NCI-H460 (cell line): Measurements from ENCODE around the gene ZNF593OS. TPM values are rescaled to one million over a fixed set of nuclear protein-coding genes. Genes with fewer than 3 reads are reported as not detected.

ENCODE experiments used
- DNase-seq: peaks from one replicate; pipeline ENCODE4 v3.0.0-alpha.2; 2016; ENCODE audit warnings: low read depth; ENCODE audit errors: extremely low read depth
- total RNA-seq: library from RNA; depleted of rRNA; stranded (reverse); fragments of >200 nt; shearing (Covaris generic); gene quantifications from 2 replicates; pipeline ENCODE4 v1.2.3, GENCODE V29; 2014

ZNF593OS gene
- total RNA-seq, 1 experiment from 2014 or later, result not detected

DNA sequence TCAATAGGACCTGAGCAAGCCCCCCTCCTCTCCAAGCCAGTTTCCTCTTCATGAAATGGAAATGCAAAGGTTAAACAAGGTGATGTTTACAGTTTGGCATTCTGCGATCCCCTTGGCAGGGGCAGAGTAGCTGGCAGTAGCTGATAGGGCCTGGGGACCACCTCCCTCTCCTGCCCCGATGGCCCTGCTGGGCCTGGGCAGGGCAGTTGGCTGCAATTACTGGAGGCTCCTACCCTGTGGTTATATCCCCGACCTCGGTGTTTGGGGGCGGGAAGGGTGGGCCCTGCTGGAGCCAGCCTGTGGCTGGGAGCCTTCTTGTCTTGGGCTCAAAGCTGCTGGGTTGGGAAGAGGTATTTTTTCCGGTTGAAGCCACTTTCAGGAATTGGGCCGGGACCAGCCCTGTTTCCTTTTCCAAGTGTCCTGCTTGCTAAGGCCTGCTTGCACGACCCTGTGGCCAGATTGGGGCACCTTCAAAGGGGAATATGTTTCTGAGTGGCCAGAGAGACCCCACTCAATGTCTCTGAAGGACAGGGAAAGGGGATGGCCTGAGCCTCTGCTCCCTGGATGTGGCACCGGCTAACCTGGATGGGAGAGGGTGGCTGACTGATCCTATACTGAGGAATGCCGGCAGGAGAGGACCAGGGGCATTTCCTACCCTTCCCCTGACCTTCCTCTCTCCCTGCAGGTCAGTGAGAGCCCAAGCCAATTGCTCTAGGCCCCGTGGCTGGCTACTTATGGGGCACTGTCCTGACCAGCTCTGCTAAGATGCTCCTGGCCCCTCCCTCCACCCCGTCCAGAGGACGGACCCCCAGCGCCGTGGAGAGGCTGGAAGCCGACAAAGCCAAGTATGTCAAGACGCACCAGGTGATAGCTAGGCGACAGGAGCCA is 10.9 kb downstream of the ZNF593OS start:
- no peak for DNase-seq

DNA sequence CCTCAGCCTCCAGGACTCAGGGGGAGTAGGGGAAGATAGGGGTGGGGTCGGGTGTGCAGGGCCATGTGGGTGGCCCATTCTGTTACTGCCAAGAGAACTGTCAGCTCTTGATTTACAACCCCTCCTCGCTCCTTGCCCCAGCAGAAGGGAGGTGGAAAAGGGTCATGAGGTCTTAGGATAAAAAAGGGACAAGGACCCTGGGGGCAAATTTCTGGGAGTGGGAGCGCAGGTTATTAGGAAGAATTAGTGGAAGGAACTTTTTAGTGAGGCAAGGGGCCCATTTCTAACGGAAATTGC is 11.9 kb downstream of the ZNF593OS start:
- DNase-seq, result no peak

DNA sequence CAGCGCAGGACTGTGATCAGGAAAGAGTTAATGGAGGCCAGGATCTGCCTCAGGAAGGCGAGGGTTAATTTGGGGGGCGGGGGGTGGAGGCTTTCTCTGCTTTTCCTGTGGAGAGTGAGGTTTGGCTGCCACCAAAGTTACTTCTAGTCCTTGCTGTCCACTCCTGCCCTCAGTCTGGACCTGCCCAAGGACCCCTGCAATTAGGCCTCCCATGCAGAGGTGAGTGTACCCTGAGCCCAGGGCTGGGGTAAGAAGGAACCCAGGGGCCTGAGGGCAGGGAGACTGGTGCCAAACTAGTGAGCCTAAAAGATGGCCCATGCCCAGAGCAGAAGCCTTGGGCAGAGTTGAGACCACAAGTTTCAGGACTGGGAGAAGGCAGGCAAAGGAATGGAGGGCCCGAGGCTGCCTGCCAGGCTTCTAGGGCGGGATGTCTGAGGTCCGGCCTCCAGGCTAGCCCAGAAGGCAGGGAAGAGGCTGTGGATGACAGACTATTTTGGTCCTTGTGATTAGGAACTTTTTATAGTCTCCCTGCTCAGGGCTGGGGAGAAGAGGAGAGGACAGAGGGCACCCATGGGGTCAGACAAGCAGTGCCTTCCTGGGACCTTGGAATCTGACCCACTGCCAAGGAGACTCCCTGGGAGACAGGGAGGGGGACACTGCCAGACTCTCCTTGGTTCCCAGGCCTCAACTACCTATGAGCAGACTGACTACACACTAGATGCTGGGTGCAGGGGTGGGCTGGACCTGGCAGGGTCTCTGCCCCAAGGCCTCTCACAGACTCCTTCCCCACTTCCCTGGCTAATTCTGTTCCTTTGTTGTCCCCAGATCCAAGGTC is 12.5 kb downstream of the ZNF593OS start, which contains the start of gene FAM110D:
FAM110D (plus strand) TSS at position 172 of the 835 bp plus-strand sequence. CDS start 2,213 bp downstream, outside the sequence.
- DNase-seq, result no peak

DNA sequence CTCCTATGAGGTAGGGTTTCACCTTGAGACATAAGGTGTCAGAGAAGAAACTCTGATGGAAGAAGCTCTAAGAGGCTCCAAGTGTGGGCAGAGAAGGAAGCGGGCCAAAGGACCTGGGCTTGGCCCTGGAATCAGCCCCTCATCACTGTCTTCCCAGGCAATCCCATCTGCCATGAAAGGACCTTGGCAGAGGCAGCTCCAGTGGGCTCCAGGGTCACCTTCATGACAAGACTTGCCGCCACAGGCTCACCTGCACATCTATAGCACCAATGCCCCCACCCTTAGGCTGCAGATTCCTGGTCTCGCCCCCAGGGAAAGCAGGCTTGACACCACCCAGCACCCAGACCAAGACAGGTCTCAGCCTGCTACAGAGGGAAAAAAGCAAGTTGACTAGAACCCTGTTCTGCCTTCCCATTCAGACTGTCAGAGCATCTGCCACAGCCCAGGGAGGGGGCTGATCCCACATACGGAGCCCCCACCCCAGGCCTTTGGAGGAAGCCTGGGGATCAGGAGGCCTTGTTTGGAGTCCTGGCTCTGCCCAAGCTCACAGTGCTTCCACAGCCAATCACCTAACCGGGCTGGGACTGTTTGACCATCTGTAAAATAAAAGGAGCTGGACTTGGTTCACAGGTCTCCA is 13.2 kb downstream of the ZNF593OS start:
- no peak for DNase-seq

DNA sequence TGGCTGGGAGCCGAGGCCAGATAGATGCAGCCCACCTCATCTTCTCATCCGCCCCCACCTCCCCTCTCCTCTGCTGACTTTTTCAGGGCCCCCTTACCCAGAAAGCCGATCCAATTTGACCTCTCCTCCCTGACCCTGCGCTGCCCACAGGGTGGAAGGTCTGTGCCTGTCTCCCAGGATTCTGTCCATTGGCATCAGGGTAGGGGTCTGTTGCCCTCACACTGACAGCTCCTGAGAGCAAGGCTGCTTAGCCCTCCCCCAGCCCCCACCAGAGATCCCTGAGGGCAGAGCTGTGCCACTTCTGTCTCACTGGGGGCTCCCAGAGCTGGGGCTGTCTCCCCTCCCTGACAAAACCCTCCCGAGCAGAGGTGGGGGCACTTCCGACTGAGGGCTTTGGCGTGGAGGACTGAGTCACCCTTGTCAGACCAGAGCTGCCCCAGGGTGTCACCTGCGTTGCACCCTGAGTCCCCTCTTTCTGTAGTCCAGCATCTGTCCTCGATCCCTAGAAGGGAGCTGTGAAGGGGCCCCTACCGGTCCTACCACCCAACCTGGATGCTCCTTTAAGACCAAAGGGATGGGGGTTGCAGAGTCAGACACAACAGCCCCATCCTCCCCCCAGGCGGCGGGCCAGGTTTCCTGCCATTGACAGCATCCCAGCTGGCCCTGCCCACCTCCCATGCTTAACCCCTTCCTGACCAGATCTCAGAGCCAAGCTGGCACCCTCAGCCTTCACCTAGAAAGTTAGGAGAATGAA is 15.2 kb downstream of the ZNF593OS start:
- no peak for DNase-seq

DNA sequence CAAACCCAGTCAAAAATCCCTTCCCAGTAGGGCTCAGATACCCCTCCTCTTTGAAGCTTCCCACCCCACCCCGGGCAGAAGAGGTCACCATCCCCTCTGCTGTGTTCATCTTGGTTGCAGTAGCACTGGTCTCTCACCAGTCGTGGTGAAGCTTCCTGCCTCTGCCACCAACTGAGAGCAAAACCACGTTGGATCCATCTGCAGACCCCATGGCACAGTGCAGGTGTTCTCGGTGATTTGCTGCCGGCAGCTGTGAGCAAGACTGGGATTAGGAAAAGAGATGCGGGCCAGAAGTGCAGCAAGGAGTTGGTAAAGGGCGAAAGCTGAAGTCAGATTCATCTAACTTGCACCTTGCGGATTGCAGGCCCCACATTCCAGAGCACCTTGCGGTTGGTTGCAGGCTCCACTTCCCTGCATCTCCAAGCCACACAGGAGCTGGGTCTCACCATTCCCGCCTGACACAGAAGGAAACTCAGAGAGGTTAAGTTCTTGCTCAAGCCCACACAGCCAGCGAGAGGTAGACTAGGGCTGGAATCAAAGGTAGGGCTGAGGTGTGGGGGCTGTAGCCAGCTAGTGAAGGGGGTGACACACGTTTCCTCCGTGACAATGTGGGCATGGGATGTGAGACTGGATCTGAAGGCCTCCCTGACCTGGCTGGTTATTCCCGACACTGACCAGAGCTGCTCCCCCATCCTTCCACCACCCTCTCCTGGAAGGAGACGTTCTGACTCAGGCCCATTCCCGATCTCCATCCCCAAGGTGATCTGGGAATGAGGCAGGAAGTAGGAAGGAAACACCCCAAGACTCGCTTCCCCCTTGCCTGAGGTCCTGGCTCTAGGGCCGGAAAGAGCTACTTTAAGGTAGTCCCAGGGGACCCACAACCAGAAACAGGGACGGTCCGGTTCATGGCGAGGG is 16.0 kb downstream of the ZNF593OS start:
- no peak for DNase-seq

DNA sequence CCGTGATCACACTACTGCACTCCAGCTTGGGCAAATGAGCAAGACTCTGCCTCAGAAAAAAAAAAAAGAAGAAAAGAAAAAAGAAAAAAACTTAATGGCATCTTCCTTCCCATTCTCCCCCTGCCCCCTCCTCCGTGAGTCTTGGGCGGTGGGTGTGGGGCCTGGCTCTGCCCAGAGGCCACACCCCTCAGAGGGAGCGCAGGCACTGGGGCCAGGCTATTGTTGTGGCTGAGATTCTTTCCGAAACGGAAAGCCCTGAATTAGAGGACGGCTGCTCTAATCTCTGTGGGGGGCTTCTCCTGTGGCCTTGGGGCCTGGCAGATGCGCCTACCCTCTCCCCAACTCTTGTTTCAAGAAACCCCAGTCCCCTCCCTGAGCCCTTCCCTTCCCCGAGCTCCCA is 16.9 kb downstream of the ZNF593OS start:
- no peak for DNase-seq

DNA sequence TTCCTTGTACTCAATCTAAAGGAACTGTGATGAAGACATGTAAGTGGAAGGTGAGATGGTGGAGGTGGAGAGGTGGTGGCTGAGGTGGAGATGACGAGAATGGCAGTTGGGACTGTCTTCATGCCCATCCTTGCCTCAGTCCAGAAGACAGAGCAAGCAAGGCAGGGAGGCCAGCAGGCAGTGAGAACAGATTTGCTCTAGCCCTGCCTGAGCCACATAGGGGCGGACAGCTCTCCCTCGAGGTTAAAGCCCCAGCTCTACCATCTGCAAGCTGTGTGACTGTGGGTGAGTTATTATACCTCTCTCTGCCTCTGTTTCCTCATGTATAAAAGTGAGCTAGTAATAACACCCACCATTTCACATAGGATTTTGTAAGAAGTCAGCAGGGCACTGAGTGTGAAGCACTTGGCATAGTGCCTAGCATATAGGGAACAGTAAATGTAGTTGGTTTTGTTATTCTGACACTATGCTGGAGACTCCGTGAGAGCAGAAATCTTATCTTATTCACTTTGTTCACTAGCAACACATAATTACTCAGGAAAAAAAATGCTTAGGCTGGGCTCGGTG is 17.6 kb downstream of the ZNF593OS start:
- no peak for DNase-seq

DNA sequence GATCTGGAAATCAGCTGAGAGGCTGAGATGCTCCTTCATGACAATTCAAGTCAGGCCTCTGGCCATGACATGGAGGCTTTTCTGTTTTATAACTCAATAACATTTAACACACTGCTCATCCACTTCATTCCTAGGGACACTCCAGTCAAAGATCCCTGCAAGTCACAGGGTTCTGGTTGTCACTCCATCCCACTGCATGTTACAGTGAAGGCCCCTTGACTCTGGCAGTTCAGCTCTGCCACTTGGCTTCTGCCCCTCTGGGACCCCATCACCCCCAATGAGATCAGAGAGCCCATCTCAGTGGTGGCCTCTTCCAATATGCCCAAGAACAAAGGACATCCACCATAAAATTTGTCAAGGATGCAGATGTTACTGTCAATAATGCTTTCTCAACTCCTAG is 22.7 kb downstream of the ZNF593OS start:
- no peak for DNase-seq

DNA sequence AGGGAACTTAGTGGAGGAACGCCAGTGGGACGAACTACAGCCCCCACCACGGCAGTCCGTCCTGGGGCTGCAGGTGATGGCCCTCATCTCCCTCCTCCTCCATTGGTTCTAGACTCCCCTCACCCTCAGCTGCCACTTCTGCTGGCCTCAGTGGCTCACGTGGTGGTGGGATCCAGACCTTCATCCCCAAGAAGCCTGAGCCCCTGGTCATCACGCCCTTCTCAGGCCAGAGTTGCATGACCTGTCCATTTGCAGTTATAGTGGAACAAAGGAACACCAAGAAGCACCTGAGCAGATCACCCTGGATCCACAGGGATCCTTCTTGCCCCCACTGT is 25.7 kb downstream of the ZNF593OS start:
- no peak for DNase-seq

DNA sequence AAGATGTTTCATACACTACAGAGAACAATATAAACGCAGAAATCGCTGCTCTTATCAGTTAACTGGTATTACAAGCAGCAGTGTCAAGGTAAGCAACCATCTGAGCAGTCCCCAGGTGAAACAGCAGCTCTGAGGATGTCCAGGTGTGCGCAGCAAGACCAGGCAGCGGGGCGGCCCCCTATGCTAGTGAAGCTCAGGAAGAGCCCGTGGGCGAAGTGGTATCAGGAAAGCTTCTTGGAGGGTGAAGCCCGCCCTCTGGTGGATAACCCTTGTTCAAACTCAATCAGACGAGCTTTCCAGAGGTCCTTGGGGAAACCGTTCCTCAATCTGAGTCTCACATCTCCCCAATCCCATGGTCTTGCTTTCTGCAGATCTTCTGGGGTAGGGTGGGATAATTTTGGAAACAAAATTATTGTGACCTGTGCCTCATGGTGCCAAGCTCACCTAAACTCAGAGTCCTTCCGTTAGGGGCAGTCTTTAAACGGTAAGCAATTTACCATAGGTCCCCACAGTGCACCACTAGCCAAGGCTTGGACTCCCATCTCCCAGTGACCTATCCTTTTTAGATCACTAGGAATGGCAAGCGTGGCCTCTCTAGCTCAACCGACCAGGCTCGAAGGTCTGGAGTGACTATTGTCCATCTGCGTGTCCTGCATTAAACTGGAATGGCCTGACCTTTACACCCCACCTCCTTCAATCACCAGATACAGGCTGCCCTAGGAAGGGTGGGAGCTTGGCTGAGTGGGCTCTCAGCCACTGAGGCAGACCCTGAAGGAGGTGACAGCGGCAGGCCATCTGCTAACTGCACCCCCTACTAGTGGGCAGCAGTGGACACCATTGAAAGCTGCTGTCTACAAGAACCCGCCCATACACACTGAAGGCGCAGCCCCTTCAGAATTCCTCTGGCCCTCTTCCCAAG is 26.3 kb downstream of the ZNF593OS start:
- DNase-seq, result peak; percentile 74

DNA sequence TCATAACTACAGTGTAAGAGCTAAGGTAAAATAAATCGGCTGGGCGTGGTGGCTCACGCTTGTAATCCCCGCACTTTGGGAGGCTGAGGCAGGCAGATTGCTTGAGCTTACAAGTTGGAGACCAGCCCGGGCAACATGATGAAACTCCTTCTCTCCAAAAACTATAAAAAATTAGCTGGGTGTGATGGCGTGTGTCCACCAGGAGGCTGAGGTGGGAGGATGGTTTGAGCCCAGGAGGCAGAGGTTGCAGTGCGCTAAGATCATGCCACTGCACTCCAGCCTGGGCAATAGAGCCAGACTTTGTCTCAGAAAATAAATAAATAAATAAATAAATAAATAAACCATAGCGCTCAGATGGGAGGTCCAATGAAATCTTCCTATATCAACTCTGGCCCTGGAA is 29.5 kb downstream of the ZNF593OS start:
- DNase-seq, result no peak

DNA sequence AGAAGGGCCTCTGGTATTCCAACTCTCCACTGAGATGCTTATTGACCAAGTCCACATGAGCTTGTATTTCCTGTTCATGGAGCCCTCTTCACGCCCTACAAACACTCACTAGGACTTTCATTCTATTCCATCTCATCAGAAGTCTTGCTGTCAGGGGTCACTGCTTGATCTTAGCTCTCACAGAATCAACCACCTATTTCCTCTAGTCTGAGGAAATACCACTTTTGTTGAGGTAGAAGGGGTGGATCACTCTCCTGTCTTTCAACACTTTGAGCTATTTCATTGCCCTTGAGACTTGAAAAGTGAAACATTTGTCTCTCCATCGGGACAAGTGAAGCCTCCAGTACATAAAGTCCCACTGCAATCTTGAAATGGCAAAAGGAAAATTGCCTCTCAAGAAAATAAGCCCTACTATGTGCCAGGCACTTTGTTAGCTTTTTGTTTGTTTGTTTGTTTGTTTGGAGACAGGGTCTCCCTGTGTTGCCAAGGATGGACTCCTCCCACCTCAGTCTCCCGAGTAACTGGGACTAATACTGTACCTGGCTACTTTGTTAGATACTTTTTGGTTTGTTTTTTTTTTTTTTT is 32.6 kb downstream of the ZNF593OS start:
- DNase-seq, result no peak

DNA sequence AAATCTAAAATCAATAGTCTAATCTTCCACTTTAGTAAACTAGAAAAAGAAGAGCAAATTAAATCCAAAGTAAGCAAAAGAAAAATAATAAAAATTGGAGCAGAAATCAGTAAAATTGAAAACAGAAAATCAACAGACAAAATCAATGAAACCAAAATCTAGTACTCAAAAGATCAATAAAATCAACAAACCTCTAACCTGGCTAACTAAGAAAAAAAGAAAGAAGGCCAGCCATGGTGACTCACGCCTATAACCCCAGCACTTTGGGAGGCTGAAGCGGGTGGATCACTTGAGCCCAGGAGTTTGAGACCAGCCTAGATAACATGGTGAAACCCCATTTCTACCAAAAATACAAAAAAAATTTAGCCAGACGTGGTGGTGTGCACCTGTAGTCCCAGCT is 37.2 kb downstream of the ZNF593OS start:
- no peak for DNase-seq

DNA sequence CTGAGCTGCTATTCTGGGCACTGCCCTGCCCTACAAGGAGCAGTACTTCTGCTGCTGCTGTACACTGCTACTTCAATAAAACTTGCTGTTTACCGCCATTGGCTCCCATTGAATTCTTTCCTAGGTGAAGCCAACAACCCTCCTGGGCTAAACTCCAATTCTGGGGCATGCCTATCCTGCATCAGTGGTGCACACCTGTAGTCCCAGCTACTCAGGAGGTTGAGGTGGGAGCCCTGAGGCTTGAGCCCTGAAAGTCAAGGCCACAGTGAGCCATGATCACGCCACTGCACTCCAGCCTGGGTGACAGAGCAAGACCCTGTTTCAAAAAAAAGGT is 38.8 kb downstream of the ZNF593OS start:
- DNase-seq, result no peak

DNA sequence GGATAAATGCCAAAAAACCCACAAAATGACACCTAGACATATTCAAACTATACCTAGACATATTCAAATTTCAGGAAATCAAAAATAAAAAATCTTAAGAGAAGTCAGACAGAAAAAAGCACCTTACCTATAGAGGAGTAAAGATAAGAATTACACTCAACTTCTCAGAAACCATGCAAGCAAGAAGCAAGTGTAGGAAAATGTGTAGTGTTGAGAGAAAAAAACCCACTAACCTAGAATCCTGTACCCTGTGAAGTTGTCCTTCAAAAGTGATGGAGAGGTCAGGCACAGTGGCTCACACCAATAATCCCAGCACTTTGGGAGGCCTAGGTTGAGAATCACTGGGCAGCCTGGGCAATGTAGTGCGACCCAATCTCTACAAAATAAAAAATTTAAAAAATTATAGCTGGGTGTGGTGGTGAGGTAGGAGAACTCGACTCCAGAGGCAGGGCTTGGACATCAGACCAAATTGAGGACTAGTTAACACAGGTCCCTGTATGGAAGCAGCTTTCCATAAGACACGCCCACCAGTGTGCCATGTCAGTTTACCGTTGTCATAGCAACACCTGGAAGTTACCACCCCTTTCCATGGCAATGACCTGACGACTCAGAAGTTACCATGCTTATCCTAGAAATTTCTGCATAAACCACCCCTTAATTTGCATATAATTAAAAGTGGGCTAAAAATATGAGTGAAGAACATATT is 39.4 kb downstream of the ZNF593OS start:
- DNase-seq, result no peak

DNA sequence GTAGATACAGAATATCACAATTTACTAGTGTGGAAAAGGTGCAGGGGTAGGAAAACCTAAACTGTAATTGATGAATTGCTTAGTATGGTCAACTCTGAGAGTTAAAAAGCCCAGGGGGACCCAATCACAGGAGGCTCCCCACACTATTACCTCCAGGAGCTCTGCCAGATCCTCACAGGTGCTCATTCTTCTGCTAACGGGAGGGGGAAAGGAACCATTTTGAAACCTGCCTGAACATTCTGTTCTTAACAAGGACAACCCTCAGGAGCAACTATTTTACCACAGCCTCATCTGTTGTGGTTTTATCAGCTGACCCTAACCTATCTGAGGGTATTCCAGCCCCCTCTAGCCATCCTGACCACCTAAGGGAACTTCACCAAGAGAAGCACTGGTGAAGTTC is 40.9 kb downstream of the ZNF593OS start:
- no peak for DNase-seq
